ENCODE results near the gene MCF2L. TPM values are rescaled to one million over a fixed set of nuclear protein-coding genes. Genes with fewer than 3 reads are reported as not detected.

MCF2L gene
- total RNA-seq, 1 donor from 2014 or later: 12.3 TPM

DNA sequence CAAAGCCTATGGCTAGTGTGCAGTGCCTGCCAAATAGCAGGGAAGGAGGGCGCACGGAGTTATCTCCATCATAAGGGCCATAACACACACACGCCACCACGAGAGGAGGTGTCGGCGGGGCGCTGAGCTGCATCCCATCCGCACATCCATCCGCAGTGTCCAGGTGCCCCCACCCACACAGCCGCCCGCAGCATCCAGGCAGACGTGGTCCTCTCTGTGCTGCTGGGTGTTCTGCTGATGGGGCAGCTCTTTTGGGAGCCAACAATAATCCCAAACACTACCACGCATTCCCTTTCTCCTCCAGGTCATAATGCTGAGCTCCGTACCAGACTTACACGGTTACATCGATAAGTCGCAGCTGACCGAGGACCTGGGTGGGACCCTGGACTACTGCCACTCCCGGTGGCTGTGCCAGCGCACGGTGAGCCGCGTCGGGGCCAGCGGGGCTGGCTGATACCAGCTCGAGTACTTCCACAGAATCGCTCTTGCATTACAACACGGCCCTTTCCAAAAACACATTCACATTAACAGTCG, 95.1 kb downstream of the MCF2L start:
- Histone ChIP-seq H3K36me3 (ENCODE audit: control insufficient read depth, insufficient read depth, low read length) (no peaks in the 10 kb centered on the region), H3K27me3 (ENCODE audit: control insufficient read depth, insufficient read depth, low read length) (no peaks in the 10 kb centered on the region), H3K4me3 (ENCODE audit: low read depth, low read length) (no peak overlapping the region)
- TF ChIP-seq, protein P1, sequence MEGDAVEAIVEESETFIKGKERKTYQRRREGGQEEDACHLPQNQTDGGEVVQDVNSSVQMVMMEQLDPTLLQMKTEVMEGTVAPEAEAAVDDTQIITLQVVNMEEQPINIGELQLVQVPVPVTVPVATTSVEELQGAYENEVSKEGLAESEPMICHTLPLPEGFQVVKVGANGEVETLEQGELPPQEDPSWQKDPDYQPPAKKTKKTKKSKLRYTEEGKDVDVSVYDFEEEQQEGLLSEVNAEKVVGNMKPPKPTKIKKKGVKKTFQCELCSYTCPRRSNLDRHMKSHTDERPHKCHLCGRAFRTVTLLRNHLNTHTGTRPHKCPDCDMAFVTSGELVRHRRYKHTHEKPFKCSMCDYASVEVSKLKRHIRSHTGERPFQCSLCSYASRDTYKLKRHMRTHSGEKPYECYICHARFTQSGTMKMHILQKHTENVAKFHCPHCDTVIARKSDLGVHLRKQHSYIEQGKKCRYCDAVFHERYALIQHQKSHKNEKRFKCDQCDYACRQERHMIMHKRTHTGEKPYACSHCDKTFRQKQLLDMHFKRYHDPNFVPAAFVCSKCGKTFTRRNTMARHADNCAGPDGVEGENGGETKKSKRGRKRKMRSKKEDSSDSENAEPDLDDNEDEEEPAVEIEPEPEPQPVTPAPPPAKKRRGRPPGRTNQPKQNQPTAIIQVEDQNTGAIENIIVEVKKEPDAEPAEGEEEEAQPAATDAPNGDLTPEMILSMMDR (IDR thresholded peaks at IDR 0.05; ENCODE audit: insufficient read depth, low read length, poor library complexity, severe bottlenecking): no peak
- no peak for DNase-seq (ENCODE audit: low read depth)

DNA sequence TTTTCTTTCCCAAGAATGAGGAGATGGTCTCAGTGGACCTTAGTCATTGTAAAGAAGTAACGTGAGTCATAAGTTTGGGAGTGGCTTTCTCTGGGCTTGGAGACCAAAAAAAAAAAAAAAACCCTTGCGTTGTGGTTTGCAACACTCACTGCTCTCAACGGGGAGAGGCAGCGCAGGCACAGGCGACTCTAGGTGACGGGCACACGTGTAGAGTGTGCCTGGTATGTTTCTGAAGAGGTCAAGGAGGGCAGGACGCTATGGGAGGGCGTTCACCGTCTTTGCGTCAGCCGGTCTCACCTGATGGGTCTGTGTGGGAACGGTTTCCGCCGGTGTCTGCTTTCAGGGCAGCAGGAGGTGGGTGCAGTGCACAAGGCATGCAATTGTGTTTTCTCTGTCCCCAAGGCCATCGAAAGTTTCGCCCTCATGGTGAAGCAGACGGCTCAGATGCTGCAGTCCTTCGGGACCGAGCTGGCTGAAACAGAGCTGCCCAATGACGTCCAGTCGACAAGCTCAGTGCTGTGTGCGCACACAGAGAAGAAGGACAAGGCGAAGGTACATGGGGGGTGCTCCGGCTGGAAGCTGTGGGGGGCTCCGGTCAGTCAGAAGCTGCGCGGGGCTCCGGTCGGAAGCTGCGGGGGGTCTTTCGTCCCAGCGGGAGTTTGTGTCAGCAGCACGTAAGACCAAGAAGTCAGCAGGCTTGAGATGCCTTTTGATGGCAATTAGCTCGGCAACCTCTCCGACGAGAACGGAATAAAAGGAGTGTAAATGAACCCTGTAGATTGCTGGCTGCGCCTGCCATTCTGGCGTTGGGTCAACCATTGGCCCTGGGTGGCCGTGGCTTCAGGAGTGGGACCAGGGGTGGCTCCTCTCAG, 95.8 kb downstream of the MCF2L start:
- Histone ChIP-seq H3K4me3 (ENCODE audit: low read depth, low read length) (no peak overlapping the region), H3K27me3 (ENCODE audit: control insufficient read depth, insufficient read depth, low read length) (no peaks in the 10 kb centered on the region), H3K36me3 (ENCODE audit: control insufficient read depth, insufficient read depth, low read length) (no peaks in the 10 kb centered on the region)
- TF ChIP-seq, protein P1 (IDR thresholded peaks at IDR 0.05; ENCODE audit: insufficient read depth, low read length, poor library complexity, severe bottlenecking): no peak
- peak; percentile 61 for DNase-seq (ENCODE audit: low read depth)

DNA sequence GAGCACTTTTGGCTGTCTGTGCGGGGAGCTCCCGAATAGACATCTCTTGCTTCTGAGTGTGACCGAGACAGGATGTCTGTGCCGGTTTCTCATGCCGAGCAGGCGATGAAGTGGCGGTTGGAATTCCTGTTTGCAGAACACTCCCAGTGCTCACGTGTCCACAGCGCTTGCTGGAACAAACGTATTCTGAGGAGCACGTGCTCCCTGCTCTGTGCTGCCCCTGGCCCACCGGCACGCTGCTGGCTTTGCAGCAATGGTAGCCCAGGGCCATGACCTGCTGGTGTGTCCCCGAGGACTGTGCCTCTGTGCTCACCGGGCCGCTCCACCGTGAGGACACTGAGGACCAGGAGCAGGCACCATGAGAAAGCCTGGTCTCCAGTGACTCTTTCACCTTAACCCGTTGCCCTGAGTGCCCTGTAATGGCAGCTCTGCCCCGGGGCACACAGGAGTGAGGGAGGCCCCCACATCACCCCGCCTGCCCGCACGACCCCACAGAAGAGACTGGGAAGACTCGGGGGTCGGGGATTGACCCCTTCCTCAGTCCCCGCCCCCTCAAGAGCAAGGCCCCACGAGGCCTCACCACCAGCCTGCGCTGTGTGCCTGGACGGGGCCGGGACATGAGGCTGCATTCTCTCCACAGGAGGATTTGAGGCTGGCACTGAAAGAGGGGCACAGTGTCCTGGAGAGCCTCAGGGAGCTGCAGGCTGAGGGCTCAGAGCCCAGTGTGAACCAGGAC, 96.6 kb downstream of the MCF2L start:
- no peaks in the 10 kb centered on the region for H3K36me3 ChIP-seq (ENCODE audit: control insufficient read depth, insufficient read depth, low read length)
- DNase-seq (ENCODE audit: low read depth): no peak
- TF ChIP-seq, protein P1 (IDR thresholded peaks at IDR 0.05; ENCODE audit: insufficient read depth, low read length, poor library complexity, severe bottlenecking): no peak
- H3K4me3 ChIP-seq (ENCODE audit: low read depth, low read length): no peak overlapping the region
- no peaks in the 10 kb centered on the region for H3K27me3 ChIP-seq (ENCODE audit: control insufficient read depth, insufficient read depth, low read length)

DNA sequence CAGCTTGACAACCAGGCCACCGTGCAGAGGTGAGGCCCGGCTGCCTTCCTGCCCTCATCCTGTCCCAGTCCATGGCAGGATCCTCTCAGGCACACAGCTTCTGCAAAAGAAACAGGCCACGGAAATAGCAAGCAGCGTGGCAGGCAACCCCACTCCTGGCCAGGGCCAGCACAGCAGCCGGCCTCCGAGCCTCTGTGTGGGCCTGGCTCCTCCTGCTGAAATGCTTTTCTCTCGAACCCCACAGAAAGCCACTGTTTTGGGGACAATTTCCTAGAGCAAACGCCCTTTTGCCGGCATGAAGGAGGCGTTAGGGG, 97.1 kb downstream of the MCF2L start:
- no peak for DNase-seq (ENCODE audit: low read depth)
- TF ChIP-seq, protein P1 (IDR thresholded peaks at IDR 0.05; ENCODE audit: insufficient read depth, low read length, poor library complexity, severe bottlenecking): no peak
- no peaks in the 10 kb centered on the region for H3K27me3 ChIP-seq (ENCODE audit: control insufficient read depth, insufficient read depth, low read length)
- H3K4me3 ChIP-seq (ENCODE audit: low read depth, low read length): no peak overlapping the region
- no peaks in the 10 kb centered on the region for H3K36me3 ChIP-seq (ENCODE audit: control insufficient read depth, insufficient read depth, low read length)

DNA sequence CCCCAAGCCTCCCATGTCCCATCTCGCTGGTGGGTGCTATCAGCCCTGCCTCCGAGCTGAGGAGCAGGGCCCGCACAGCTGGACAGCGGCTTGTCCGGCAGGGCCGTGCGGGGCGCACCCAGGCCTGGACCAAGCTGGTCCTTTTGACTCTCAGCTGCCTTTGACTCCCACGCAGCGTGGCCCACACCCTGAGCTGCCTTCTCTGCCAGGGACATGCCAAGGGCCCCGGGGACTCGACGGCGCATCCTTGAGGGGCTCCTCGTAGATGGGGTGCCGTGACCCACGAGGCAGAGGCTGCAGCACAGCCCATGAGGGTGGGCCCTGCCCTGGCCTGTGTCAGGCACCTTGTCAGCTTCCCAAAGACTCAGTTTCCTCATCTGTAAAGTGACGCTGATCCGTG, 97.7 kb downstream of the MCF2L start:
- Histone ChIP-seq H3K36me3 (ENCODE audit: control insufficient read depth, insufficient read depth, low read length) (no peaks in the 10 kb centered on the region), H3K27me3 (ENCODE audit: control insufficient read depth, insufficient read depth, low read length) (no peaks in the 10 kb centered on the region), H3K4me3 (ENCODE audit: low read depth, low read length) (no peak overlapping the region)
- DNase-seq (ENCODE audit: low read depth): no peak
- TF ChIP-seq, protein P1 (IDR thresholded peaks at IDR 0.05; ENCODE audit: insufficient read depth, low read length, poor library complexity, severe bottlenecking): no peak
